Ishikawa (cell line): Measurements from ENCODE around the gene KCNIP4.

Experiments
- CEBPB ChIP-seq: IDR thresholded peaks from 2 replicates; pipeline ENCODE4 v1.6.1; 2012
- CREB1 ChIP-seq: IDR thresholded peaks from 2 replicates; pipeline ENCODE4 v1.6.1; 2012; ENCODE audit warnings: low read depth
- EGR1 ChIP-seq: IDR thresholded peaks from 2 replicates; pipeline ENCODE4 v1.6.1; 2012
- EP300 ChIP-seq: IDR thresholded peaks from 2 replicates; pipeline ENCODE4 v1.6.1; 2012; ENCODE audit warnings: borderline replicate concordance
- FOXM1 ChIP-seq: IDR thresholded peaks from 2 replicates; pipeline ENCODE4 v1.6.1; 2012; ENCODE audit warnings: low read depth, borderline replicate concordance
- MAX ChIP-seq: IDR thresholded peaks from 2 replicates; pipeline ENCODE4 v1.6.1; 2012
- NFIC ChIP-seq: IDR thresholded peaks from 2 replicates; pipeline ENCODE4 v1.6.1; 2012
- RAD21 ChIP-seq: IDR thresholded peaks from 2 replicates; pipeline ENCODE4 v1.6.1; 2012; ENCODE audit warnings: low read depth
- REST ChIP-seq: IDR thresholded peaks from 2 replicates; pipeline ENCODE4 v1.6.1; 2012; ENCODE audit warnings: low read depth, mild to moderate bottlenecking
- TAF1 ChIP-seq: IDR thresholded peaks from 2 replicates; pipeline ENCODE4 v1.6.1; 2012; ENCODE audit warnings: low read depth, mild to moderate bottlenecking
- TCF12 ChIP-seq: IDR thresholded peaks from 2 replicates; pipeline ENCODE4 v1.6.1; 2012; ENCODE audit warnings: low read depth
- TEAD4 ChIP-seq: IDR thresholded peaks from 2 replicates; pipeline ENCODE4 v1.6.1; 2012
- USF1 ChIP-seq: IDR thresholded peaks from 2 replicates; pipeline ENCODE4 v1.6.1; 2012
- YY1 ChIP-seq: IDR thresholded peaks from 2 replicates; pipeline ENCODE4 v1.6.1; 2012; ENCODE audit warnings: low read depth
- ZBTB7A ChIP-seq: IDR thresholded peaks from 2 replicates; pipeline ENCODE4 v1.6.1; 2012; ENCODE audit warnings: low read depth

The KCNIP4 gene

GRCh38 chr4:21376176-21376575, 572.4 kb downstream of the KCNIP4 start:
- TF ChIP-seq CEBPB, result no peak
- no peak for TF ChIP-seq CREB1
- no peak for TF ChIP-seq EGR1
- no peak for TF ChIP-seq REST

GRCh38 chr4:21374641-21375368, 573.8 kb downstream of the KCNIP4 start:
- TF ChIP-seq TCF12 (no peak), ZBTB7A (no peak), EP300 (no peak), FOXM1 (no peak), EGR1 (no peak), CEBPB (no peak), MAX (no peak), TAF1 (no peak), REST (no peak), USF1 (no peak), YY1 (no peak), NFIC (no peak), RAD21 (no peak)

- TF ChIP-seq TEAD4, result no peak
- no peak for TF ChIP-seq NFIC
- TF ChIP-seq MAX, result no peak
- no peak for TF ChIP-seq RAD21
- TF ChIP-seq ZBTB7A, result no peak
- no peak for TF ChIP-seq TCF12
- TF ChIP-seq USF1, result no peak
These were observed 581.0 kb downstream of the KCNIP4 start for GRCh38 chr4:21367567-21367966.

GRCh38 chr4:21366840-21367239, 581.7 kb downstream of the KCNIP4 start:
- TF ChIP-seq CREB1 (no peak), TEAD4 (no peak), ZBTB7A (no peak), YY1 (no peak), FOXM1 (no peak), RAD21 (no peak), MAX (no peak), USF1 (no peak), REST (no peak), EP300 (no peak), TAF1 (no peak), CEBPB (no peak), TCF12 (no peak), NFIC (no peak)
